Calu3 (cell line): ENCODE results near the gene KSR2. TPM values are rescaled to one million over a fixed set of nuclear protein-coding genes. Genes with fewer than 3 reads are reported as not detected.
A peak's percentile ranks its signal among the peaks of the same experiment; 100 is the strongest.

Experiments used
- BruUV-seq: library from RNA; stranded (reverse); fragments of 400-500 nt; replicated peaks from 2 replicates; lab custom pipeline; 2021; lab: Mats Ljungman, UMichigan
- CTCF ChIA-PET: fragments of 300-600 bp; sonication (Branson Sonifier 250); formaldehyde crosslinking; loops from one replicate; lab custom pipeline; 2022; ENCODE audit warnings: antibody characterized with exemption; lab: Charles Lee
- DNase-seq: peaks from one replicate; pipeline ENCODE4 v3.0.0; 2022
- H3K27ac Mint-ChIP-seq: one replicate; pipeline ENCODE4 v1.8.0; 2022; ENCODE audit warnings: mixed read lengths; ENCODE audit not compliant: unreplicated experiment
- H3K27me3 Mint-ChIP-seq: one replicate; pipeline ENCODE4 v1.8.0; 2022; ENCODE audit warnings: mixed read lengths; ENCODE audit not compliant: unreplicated experiment
- H3K36me3 Mint-ChIP-seq: one replicate; pipeline ENCODE4 v1.8.0; 2022; ENCODE audit warnings: mild to moderate bottlenecking, moderate library complexity, mixed read lengths; ENCODE audit not compliant: insufficient read depth, unreplicated experiment
- H3K4me1 Mint-ChIP-seq: one replicate; pipeline ENCODE4 v1.8.0; 2022; ENCODE audit warnings: mild to moderate bottlenecking, low read depth, mixed read lengths; ENCODE audit not compliant: unreplicated experiment
- H3K4me3 Mint-ChIP-seq: one replicate; pipeline ENCODE4 v1.8.0; 2022; ENCODE audit warnings: mild to moderate bottlenecking, low read depth, moderate library complexity, mixed read lengths; ENCODE audit not compliant: unreplicated experiment
- H3K9me3 Mint-ChIP-seq: one replicate; pipeline ENCODE4 v1.8.0; 2022; ENCODE audit warnings: low read depth, mixed read lengths; ENCODE audit not compliant: unreplicated experiment
- intact Hi-C: fragments of 100-400 bp; cut with micrococcal nuclease; formaldehyde crosslinking; loops from one replicate; pipeline ENCODE4 v1.10.0; 2022; ENCODE audit not compliant: unreplicated experiment
- total RNA-seq: library from RNA; stranded (reverse); gene quantifications from 2 replicates; pipeline ENCODE4 v1.2.3, GENCODE V29; 2022
- TF ChIP-seq, protein P1 (sequence below): fragments of 200-600 bp; IDR thresholded peaks from one replicate; pipeline ENCODE4 v1.8.0; 2022; ENCODE audit warnings: antibody characterized with exemption; ENCODE audit not compliant: unreplicated experiment

Gene KSR2
- total RNA-seq, 1 experiment from 2014 or later, result 1.9 TPM

DNA sequence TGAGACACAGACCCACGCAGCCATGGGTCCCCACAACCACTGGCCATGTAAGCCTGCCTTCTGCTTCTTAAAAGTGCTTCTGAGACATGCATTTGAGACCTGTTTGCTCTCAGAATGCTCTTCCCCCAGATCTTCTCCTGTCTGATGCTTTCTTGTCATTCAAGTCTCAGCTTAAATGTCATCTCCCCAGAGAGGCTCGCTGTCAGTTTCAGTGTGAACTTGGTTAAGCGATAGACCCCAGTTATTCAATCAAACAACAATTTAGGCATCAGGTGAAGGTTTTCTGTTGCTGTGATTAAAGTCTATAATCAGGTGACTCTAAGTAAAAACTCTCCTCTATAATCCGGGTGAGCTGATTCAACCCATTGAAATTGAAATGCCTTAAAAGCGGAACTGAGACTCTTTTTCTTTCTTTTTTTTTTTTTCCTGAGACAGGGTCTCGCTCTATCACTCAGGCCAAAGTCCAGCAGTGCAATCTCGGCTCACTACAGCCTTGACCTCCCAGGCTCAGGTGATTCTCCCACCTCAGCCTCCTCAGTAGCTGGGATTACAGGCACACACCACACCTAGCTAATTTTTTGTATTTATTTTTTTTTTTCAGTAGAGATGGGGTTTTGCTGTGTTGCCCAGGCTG is 123.4 kb downstream of the KSR2 start:
- intact Hi-C loops, result no loop called here
- CTCF ChIA-PET, result interaction anchor here (0.7 kb wide), 2 partner anchors 515 to 644 kb away, joined by 3 to 4 read pairs; no protein-coding TSS in a partner anchor
- no TSS peak for BruUV-seq
- no peaks in the 10 kb centered on the region for H3K9me3 Mint-ChIP-seq
- peak overlapping the region; percentile 41 for H3K27ac Mint-ChIP-seq
- DNase-seq, result no peak
- H3K36me3 Mint-ChIP-seq, result no peaks in the 10 kb centered on the region
- H3K4me1 Mint-ChIP-seq, result peaks cover 16% of the 10 kb centered on the region
- no peak overlapping the region for H3K4me3 Mint-ChIP-seq
- TF ChIP-seq, protein P1, sequence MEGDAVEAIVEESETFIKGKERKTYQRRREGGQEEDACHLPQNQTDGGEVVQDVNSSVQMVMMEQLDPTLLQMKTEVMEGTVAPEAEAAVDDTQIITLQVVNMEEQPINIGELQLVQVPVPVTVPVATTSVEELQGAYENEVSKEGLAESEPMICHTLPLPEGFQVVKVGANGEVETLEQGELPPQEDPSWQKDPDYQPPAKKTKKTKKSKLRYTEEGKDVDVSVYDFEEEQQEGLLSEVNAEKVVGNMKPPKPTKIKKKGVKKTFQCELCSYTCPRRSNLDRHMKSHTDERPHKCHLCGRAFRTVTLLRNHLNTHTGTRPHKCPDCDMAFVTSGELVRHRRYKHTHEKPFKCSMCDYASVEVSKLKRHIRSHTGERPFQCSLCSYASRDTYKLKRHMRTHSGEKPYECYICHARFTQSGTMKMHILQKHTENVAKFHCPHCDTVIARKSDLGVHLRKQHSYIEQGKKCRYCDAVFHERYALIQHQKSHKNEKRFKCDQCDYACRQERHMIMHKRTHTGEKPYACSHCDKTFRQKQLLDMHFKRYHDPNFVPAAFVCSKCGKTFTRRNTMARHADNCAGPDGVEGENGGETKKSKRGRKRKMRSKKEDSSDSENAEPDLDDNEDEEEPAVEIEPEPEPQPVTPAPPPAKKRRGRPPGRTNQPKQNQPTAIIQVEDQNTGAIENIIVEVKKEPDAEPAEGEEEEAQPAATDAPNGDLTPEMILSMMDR, result no peak
- peaks cover 56% of the 10 kb centered on the region for H3K27me3 Mint-ChIP-seq

DNA sequence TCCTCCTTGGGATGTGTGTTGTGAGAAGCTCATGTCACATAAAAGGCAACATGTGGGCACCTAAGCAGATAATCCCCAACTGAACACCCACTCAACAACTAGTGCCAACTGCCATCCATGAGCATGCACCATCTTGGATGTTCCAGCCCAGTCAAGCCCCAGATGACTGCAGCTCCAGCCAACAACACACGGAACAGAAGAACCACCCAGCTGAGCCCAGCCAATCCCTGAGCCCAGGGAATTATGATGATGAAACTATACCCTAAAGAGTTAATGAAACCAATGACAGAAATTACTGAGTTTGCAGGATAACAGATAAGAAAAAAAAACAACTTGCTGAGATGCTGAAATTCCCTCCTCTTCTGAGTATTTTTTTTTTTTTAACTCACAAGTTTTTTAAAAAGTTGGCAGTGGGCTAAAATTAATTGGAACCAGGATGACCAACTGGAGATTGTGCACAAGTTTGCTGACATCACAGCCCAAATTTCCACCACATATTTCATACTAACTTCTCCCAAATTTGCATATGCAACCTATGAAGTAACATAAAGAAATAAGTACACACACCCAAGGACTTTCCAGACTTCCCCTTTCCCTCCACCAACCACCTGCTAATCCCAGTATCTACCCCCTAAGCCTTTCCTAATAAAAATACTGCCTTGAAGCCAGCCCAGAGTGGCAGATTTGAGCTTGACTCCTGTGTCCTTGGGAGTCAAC is 124.5 kb downstream of the KSR2 start:
- Mint-ChIP-seq H3K4me1 (peaks cover 9% of the 10 kb centered on the region), H3K9me3 (no peaks in the 10 kb centered on the region), H3K4me3 (no peak overlapping the region), H3K27me3 (peaks cover 52% of the 10 kb centered on the region), H3K27ac (no peak overlapping the region), H3K36me3 (no peaks in the 10 kb centered on the region)
- BruUV-seq, result no TSS peak
- no peak for DNase-seq
- TF ChIP-seq, protein P1, result no peak
- intact Hi-C loops, result no loop called here
- CTCF ChIA-PET, result interaction anchor here (0.6 to 0.7 kb wide), 2 partner anchors 482 to 606 kb away, joined by 3 to 4 read pairs; no protein-coding TSS in a partner anchor

DNA sequence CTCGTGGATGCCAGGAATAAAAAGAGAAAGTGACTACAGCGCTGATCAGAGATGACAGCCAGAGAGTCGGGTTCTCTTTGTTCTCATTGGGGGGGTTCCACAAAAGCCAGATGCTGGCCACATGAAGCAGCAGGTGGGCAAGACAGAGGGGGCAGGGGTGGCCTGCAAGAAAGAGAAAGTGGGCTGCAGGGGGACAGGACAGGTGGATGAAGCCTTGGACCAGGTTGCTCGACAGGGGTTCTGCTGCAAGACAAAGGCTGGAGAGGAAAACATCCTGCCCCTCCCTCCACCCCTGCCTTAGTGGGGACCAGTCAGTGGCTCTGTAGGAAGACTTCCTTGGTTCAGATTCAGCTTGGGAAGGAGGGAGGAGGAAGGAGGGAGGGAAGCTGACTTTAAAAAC is 126.2 kb downstream of the KSR2 start:
- Mint-ChIP-seq H3K9me3 (no peaks in the 10 kb centered on the region), H3K27ac (no peak overlapping the region), H3K36me3 (no peaks in the 10 kb centered on the region), H3K4me3 (no peak overlapping the region), H3K4me1 (peaks cover 10% of the 10 kb centered on the region), H3K27me3 (peaks cover 51% of the 10 kb centered on the region)
- TF ChIP-seq, protein P1, result no peak
- no TSS peak for BruUV-seq
- no peak for DNase-seq
- intact Hi-C loops, result no loop called here
- CTCF ChIA-PET, result no interaction called here

DNA sequence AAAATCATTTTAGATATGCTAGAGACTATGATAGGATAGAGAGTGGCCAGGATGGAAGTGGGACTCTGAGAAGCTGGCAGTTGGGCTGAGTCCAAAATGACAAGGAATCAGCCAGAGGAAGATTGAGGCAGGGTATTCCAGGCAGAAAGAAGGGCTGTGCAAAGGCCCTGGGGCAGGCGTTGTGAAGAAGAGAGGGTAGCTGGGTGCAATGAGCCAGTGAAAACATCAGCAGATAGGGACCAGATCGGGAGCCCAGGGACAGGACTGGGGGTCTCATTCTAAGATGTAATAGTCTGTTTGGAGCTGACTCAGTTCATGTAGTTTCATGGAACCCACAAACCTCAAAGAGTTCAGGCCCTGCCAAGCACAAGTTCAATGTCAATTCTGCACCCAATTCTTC is 126.6 kb downstream of the KSR2 start:
- TF ChIP-seq, protein P1, result no peak
- Mint-ChIP-seq H3K27ac (no peak overlapping the region), H3K9me3 (no peaks in the 10 kb centered on the region), H3K4me3 (no peak overlapping the region), H3K27me3 (peaks cover 51% of the 10 kb centered on the region), H3K4me1 (peaks cover 14% of the 10 kb centered on the region), H3K36me3 (no peaks in the 10 kb centered on the region)
- DNase-seq, result no peak
- intact Hi-C loops, result no loop called here
- BruUV-seq, result no TSS peak
- CTCF ChIA-PET, result no interaction called here
